Spleen (tissue), 7 donors: Measurements from ENCODE around the gene NUP210L.

Experiments
- CTCF ChIP-seq, 11 experiments: fragments of 200-600 bp in 7 of 11; fragments of 450-650 bp in 4 of 11; sonication (generic) in 4 of 11; IDR thresholded peaks in 8 of 11; conservative IDR thresholded peaks in 3 of 11; 1 replicate in 7 of 11; 2 replicates in 4 of 11; pipeline versions ENCODE4 v1.4.0 to v1.8.0; 2016 to 2021; ENCODE audit warnings: antibody characterized with exemption in 11 of 11, inconsistent platforms in 4 of 11, mild to moderate bottlenecking in 1 of 11
- POLR2A ChIP-seq, 3 donors: fragments of 450-650 bp; IDR thresholded peaks; one replicate each; pipeline ENCODE4 v1.5.1; 2017; ENCODE audit warnings: antibody characterized with exemption in 3 of 3, mild to moderate bottlenecking in 1 of 3
- donor health status: DM: no; HTN: no; CAD: no; lungs with moderate emphysema.
- donor health status: DM: no; HTN: no; CAD: no.
- donor health status: DM: no; HTN: no; CAD: no.

- TF ChIP-seq CTCF (IDR thresholded peaks at IDR 0.05 in 8 of 11, conservative IDR thresholded peaks at IDR 0.05 in 3 of 11) (no peak), POLR2A (IDR thresholded peaks at IDR 0.05) (no peak)
These were observed 159.7 kb downstream of the NUP210L start for GRCh38 chr1:153995202-153995601.
